ENCODE measurements around the gene UNC5B.

DNA sequence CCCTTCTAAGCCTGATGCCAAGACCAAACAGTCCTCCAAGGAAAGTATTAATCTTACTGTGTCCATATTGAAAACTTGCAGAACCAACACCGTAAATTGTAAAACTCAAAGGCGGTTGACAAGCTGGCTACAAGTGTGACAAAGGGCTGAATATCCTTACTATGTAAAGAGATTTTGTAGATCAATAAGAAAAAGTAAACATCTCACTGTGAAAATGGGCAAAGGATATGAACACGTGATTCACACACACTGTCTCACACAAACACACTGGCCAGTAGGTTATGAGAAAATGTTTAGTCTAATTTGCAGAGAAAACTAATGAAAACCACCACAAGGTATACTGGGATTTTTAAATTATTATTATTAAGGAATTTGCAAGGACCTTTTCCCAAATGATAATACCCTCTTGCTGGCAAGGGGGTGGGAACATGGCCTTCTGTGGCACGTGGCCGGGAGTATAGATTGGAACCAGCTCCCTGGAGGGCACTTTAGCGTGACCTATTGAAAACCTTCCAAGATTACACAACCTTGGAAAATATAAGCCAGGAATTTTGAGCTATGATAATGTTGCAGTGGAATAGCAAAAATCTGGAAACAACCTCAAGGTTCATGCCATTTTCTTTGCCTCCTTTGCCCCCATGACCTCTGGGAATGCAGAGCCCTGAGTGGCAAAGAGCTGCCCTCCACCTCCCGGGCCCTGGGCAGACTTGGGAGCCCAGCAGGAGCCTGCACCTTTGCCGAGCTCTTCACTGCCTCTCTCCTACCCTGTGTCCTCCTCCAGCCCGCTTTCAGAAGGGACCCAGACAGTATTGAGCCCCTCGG, 80.5 kb downstream of the UNC5B start:
- TF ChIP-seq, protein P1, sequence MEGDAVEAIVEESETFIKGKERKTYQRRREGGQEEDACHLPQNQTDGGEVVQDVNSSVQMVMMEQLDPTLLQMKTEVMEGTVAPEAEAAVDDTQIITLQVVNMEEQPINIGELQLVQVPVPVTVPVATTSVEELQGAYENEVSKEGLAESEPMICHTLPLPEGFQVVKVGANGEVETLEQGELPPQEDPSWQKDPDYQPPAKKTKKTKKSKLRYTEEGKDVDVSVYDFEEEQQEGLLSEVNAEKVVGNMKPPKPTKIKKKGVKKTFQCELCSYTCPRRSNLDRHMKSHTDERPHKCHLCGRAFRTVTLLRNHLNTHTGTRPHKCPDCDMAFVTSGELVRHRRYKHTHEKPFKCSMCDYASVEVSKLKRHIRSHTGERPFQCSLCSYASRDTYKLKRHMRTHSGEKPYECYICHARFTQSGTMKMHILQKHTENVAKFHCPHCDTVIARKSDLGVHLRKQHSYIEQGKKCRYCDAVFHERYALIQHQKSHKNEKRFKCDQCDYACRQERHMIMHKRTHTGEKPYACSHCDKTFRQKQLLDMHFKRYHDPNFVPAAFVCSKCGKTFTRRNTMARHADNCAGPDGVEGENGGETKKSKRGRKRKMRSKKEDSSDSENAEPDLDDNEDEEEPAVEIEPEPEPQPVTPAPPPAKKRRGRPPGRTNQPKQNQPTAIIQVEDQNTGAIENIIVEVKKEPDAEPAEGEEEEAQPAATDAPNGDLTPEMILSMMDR (IDR thresholded peaks at IDR 0.05), result no peak
- no peak for TF ChIP-seq POLR2A (IDR thresholded peaks at IDR 0.05)
